Large intestine (tissue), 3 donors: ENCODE data around the gene PAMR1. TPM values are rescaled to one million over a fixed set of nuclear protein-coding genes. Genes with fewer than 3 reads are reported as not detected.
"Not testable (repeated sequence)": the region's sequence is repeated elsewhere in the genome, so short reads cannot be mapped to it uniquely, and the experiment has no call there.

Experiments used
- DNase-seq, 2 donors: peaks; one replicate each; pipeline versions ENCODE4 v3.0.0 to v3.0.0-alpha.2; 2013
- H3K27ac ChIP-seq: one replicate; pipeline ENCODE4 v1.5.1; 2013; ENCODE audit warnings: low read length
- H3K27me3 ChIP-seq: 2 replicates; pipeline ENCODE4 v1.6.1; 2013; ENCODE audit warnings: low read length; ENCODE audit not compliant: control insufficient read depth, insufficient read depth
- H3K36me3 ChIP-seq: 2 replicates; pipeline ENCODE4 v1.6.1; 2013; ENCODE audit warnings: low read length; ENCODE audit not compliant: control insufficient read depth, insufficient read depth
- H3K4me1 ChIP-seq: one replicate; pipeline ENCODE4 v1.6.1; 2013; ENCODE audit warnings: low read length; ENCODE audit not compliant: control insufficient read depth, insufficient read depth
- H3K4me3 ChIP-seq: one replicate; pipeline ENCODE4 v1.5.1; 2013; ENCODE audit warnings: low read length
- H3K9me3 ChIP-seq: one replicate; pipeline ENCODE4 v1.6.1; 2013; ENCODE audit warnings: mild to moderate bottlenecking, low read depth, low read length, moderate library complexity; ENCODE audit not compliant: control insufficient read depth
- WGBS: methylation state at CpG from one replicate; pipeline ENCODE4 v1.1.5; 2013; ENCODE audit warnings: low lambda C conversion rate; ENCODE audit not compliant: insufficient coverage; 5-methylcytosine and 5-hydroxymethylcytosine counted together
- polyA plus RNA-seq: library from polyadenylated mRNA; unstranded; fragments of 120-200 nt; gene quantifications from one replicate; pipeline ENCODE4 v1.2.1, GENCODE V29; 2013

Gene PAMR1
- polyA plus RNA-seq, 1 donor: 8.3 TPM

- Histone ChIP-seq H3K4me1 (no peaks in the 10 kb centered on the region), H3K9me3 (no peaks in the 10 kb centered on the region), H3K27me3 (peaks cover 49% of the 10 kb centered on the region), H3K27ac (no peak overlapping the region), H3K36me3 (no peaks in the 10 kb centered on the region), H3K4me3 (peak overlapping the region; percentile 37)
- DNase-seq: no peak
- no CpG with 5 or more reads among the region's 4 CpGs for WGBS
Observed at GRCh38 chr11:35524780-35525179, 636 bp downstream of the PAMR1 start.

- WGBS: no CpG with 5 or more reads among the region's 5 CpGs
- H3K27ac ChIP-seq: no peak overlapping the region
- H3K27me3 ChIP-seq: peaks cover 46% of the 10 kb centered on the region
- no peak for DNase-seq
- no peaks in the 10 kb centered on the region for H3K36me3 ChIP-seq
- no peak overlapping the region for H3K4me3 ChIP-seq
- no peaks in the 10 kb centered on the region for H3K9me3 ChIP-seq
- H3K4me1 ChIP-seq: no peaks in the 10 kb centered on the region
Observed at GRCh38 chr11:35523861-35524260, 1.6 kb downstream of the PAMR1 start.

- Histone ChIP-seq H3K9me3 (no peaks in the 10 kb centered on the region), H3K36me3 (no peaks in the 10 kb centered on the region), H3K4me3 (no peak overlapping the region), H3K27me3 (peaks cover 46% of the 10 kb centered on the region), H3K4me1 (no peaks in the 10 kb centered on the region), H3K27ac (no peak overlapping the region)
- no peak for DNase-seq
- WGBS: 100% methylated on average over 2 of the region's 7 CpGs
Observed at GRCh38 chr11:35523331-35523768, 2.1 kb downstream of the PAMR1 start.

- not testable (repeated sequence) for H3K4me3 ChIP-seq, DNase-seq, H3K27ac ChIP-seq, H3K4me1 ChIP-seq, H3K36me3 ChIP-seq, H3K9me3 ChIP-seq
- no CpG with 5 or more reads among the region's 5 CpGs for WGBS
- peaks cover 42% of the 10 kb centered on the region for H3K27me3 ChIP-seq
Observed at GRCh38 chr11:35522091-35522490, 3.3 kb downstream of the PAMR1 start.

GRCh38 chr11:35520376-35520775 lies 5.0 kb downstream of the PAMR1 start:
- Histone ChIP-seq H3K4me1 (no peaks in the 10 kb centered on the region), H3K9me3 (no peaks in the 10 kb centered on the region), H3K27me3 (peaks cover 27% of the 10 kb centered on the region), H3K27ac (no peak overlapping the region), H3K36me3 (no peaks in the 10 kb centered on the region), H3K4me3 (no peak overlapping the region)
- 60% methylated on average over 1 of the region's 1 CpG for WGBS
- no peak for DNase-seq

GRCh38 chr11:35518766-35519165 lies 6.7 kb downstream of the PAMR1 start:
- no peak for DNase-seq
- no peaks in the 10 kb centered on the region for H3K36me3 ChIP-seq
- H3K27ac ChIP-seq: no peak overlapping the region
- H3K4me3 ChIP-seq: no peak overlapping the region
- peaks cover 14% of the 10 kb centered on the region for H3K27me3 ChIP-seq
- H3K9me3 ChIP-seq: no peaks in the 10 kb centered on the region
- WGBS: no CpG with 5 or more reads among the region's 1 CpG
- H3K4me1 ChIP-seq: no peaks in the 10 kb centered on the region

- Histone ChIP-seq H3K9me3 (no peaks in the 10 kb centered on the region), H3K4me1 (no peaks in the 10 kb centered on the region), H3K27ac (no peak overlapping the region), H3K4me3 (no peak overlapping the region), H3K27me3 (peaks cover 13% of the 10 kb centered on the region), H3K36me3 (no peaks in the 10 kb centered on the region)
- no peak for DNase-seq
- WGBS: no CpG with 5 or more reads among the region's 1 CpG
Observed at GRCh38 chr11:35517481-35517880, 7.9 kb downstream of the PAMR1 start.

- Histone ChIP-seq H3K4me1 (no peaks in the 10 kb centered on the region), H3K9me3 (no peaks in the 10 kb centered on the region), H3K27ac (no peak overlapping the region), H3K4me3 (no peak overlapping the region), H3K27me3 (peaks cover 11% of the 10 kb centered on the region), H3K36me3 (no peaks in the 10 kb centered on the region)
- DNase-seq: no peak
- no CpG with 5 or more reads among the region's 4 CpGs for WGBS
Observed at GRCh38 chr11:35516403-35516802, 9.0 kb downstream of the PAMR1 start.

GRCh38 chr11:35515224-35515623 lies 10.2 kb downstream of the PAMR1 start:
- Histone ChIP-seq H3K9me3 (no peaks in the 10 kb centered on the region), H3K27me3 (peaks cover 5% of the 10 kb centered on the region), H3K36me3 (no peaks in the 10 kb centered on the region), H3K27ac (no peak overlapping the region), H3K4me1 (no peaks in the 10 kb centered on the region), H3K4me3 (no peak overlapping the region)
- WGBS: 50% methylated on average over 1 of the region's 3 CpGs
- DNase-seq: no peak

GRCh38 chr11:35514481-35514880 lies 10.9 kb downstream of the PAMR1 start:
- H3K4me1 ChIP-seq: no peaks in the 10 kb centered on the region
- no peaks in the 10 kb centered on the region for H3K36me3 ChIP-seq
- no peak overlapping the region for H3K27ac ChIP-seq
- no peak for DNase-seq
- no peaks in the 10 kb centered on the region for H3K9me3 ChIP-seq
- no CpG with 5 or more reads among the region's 3 CpGs for WGBS
- H3K27me3 ChIP-seq: peaks cover 5% of the 10 kb centered on the region
- H3K4me3 ChIP-seq: no peak overlapping the region

- WGBS: no CpG with 5 or more reads among the region's 5 CpGs
- H3K4me1 ChIP-seq: no peaks in the 10 kb centered on the region
- H3K36me3 ChIP-seq: no peaks in the 10 kb centered on the region
- no peak overlapping the region for H3K4me3 ChIP-seq
- H3K27ac ChIP-seq: no peak overlapping the region
- DNase-seq: no peak
- peaks cover 5% of the 10 kb centered on the region for H3K27me3 ChIP-seq
- no peaks in the 10 kb centered on the region for H3K9me3 ChIP-seq
Observed at GRCh38 chr11:35511666-35512065, 13.8 kb downstream of the PAMR1 start.
